RWPE2 (cell line): Measurements from ENCODE around the gene JAZF1.

Experiments used
- ATAC-seq: fragments of 200-7000 bp; cut with Tn5 transposase; 3 replicates; pipeline ENCODE4 v1.9.1; 2021; ENCODE audit warnings: low read depth
- DNase-seq: peaks from one replicate; pipeline ENCODE4 v3.0.0-alpha.2; 2020; ENCODE audit warnings: low spot score
- H3K27ac ChIP-seq: fragments of 450-650 bp; 2 replicates; pipeline ENCODE4 v1.5.1; 2017; ENCODE audit warnings: mild to moderate bottlenecking; ENCODE audit not compliant: poor library complexity, severe bottlenecking
- H3K27me3 ChIP-seq: fragments of 250-450 bp; sonication (Bioruptor Pico); 2 replicates; pipeline ENCODE4 v1.5.1; 2021; ENCODE audit warnings: mild to moderate bottlenecking, moderate library complexity; ENCODE audit not compliant: insufficient read depth, poor library complexity, severe bottlenecking
- H3K36me3 ChIP-seq: fragments of 250-450 bp; sonication (Bioruptor Pico); 2 replicates; pipeline ENCODE4 v1.5.1; 2020; ENCODE audit warnings: low read depth, mild to moderate bottlenecking, moderate library complexity
- H3K4me1 ChIP-seq: fragments of 250-450 bp; sonication (Bioruptor Pico); 2 replicates; pipeline ENCODE4 v1.5.1; 2021; ENCODE audit warnings: mild to moderate bottlenecking, moderate library complexity; ENCODE audit not compliant: insufficient read depth, poor library complexity, severe bottlenecking
- H3K4me3 ChIP-seq: fragments of 250-450 bp; sonication (Bioruptor Pico); 2 replicates; pipeline ENCODE4 v1.5.1; 2021; ENCODE audit warnings: mild to moderate bottlenecking, moderate library complexity; ENCODE audit not compliant: severe bottlenecking
- H3K9me3 ChIP-seq: fragments of 250-450 bp; sonication (Bioruptor Pico); 2 replicates; pipeline ENCODE4 v1.5.1; 2021; ENCODE audit warnings: mild to moderate bottlenecking, moderate library complexity; ENCODE audit not compliant: severe bottlenecking
- TF ChIP-seq, protein P1 (sequence below): fragments of 450-650 bp; IDR thresholded peaks from one replicate; pipeline ENCODE4 v1.5.1; 2017; ENCODE audit warnings: mild to moderate bottlenecking, moderate library complexity; ENCODE audit not compliant: poor library complexity, severe bottlenecking

JAZF1 gene

DNA sequence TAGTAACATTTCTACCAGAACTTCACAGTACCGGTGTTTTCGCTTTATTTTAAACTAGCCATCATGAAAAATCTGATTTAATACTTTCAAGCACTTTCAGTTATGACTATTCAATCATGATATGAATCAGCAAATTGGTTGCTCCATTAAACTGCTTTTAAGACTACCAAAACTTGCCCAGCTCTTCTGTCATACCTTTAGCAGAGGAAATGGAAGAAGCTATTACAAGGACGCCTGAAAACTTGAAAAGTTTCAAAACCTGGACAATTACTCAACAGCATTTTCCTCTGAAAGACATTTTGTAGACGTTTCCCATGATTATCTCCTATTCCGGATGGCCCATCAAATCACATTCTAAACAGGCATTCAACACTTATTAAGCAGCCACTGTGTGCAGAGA is 2.0 kb downstream of the JAZF1 start:
- peak overlapping the region; percentile 55 for H3K4me3 ChIP-seq
- H3K27me3 ChIP-seq = no peaks in the 10 kb centered on the region
- peaks cover 13% of the 10 kb centered on the region for H3K4me1 ChIP-seq
- TF ChIP-seq, protein P1, sequence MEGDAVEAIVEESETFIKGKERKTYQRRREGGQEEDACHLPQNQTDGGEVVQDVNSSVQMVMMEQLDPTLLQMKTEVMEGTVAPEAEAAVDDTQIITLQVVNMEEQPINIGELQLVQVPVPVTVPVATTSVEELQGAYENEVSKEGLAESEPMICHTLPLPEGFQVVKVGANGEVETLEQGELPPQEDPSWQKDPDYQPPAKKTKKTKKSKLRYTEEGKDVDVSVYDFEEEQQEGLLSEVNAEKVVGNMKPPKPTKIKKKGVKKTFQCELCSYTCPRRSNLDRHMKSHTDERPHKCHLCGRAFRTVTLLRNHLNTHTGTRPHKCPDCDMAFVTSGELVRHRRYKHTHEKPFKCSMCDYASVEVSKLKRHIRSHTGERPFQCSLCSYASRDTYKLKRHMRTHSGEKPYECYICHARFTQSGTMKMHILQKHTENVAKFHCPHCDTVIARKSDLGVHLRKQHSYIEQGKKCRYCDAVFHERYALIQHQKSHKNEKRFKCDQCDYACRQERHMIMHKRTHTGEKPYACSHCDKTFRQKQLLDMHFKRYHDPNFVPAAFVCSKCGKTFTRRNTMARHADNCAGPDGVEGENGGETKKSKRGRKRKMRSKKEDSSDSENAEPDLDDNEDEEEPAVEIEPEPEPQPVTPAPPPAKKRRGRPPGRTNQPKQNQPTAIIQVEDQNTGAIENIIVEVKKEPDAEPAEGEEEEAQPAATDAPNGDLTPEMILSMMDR = no peak
- H3K27ac ChIP-seq = peak overlapping the region; percentile 49
- H3K36me3 ChIP-seq = no peaks in the 10 kb centered on the region
- ATAC-seq = no peak; the same call in 2 of the 3 replicates
- no peak for DNase-seq
- no peaks in the 10 kb centered on the region for H3K9me3 ChIP-seq

DNA sequence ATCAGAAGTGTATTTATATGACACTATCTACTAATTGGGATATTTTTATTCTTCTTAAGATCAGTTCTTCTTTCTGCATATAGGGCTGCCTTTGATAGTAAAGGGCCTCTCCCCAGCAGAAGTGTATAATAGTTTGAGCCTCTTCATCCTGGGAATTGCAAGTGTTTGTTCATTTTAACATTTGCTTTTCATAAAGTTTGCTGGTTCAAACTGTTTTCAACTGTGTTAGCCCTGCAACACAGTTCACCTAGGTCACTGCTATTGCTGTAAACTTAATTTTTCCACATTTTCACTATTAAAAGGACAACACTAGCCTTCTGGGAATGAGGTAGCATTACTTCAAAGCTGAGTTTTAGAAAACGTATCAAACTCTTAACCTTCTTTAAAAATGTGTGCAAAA is 2.8 kb downstream of the JAZF1 start:
- TF ChIP-seq, protein P1 = no peak
- 0 out of 2 replicates have a peak, but pooled peaks cover 2% of the 10 kb centered on the region for H3K36me3 ChIP-seq
- no peak for DNase-seq
- H3K9me3 ChIP-seq = no peaks in the 10 kb centered on the region
- no peak overlapping the region for H3K27ac ChIP-seq
- peaks cover 13% of the 10 kb centered on the region for H3K4me1 ChIP-seq
- no peak overlapping the region for H3K4me3 ChIP-seq
- no peak for ATAC-seq
- no peaks in the 10 kb centered on the region for H3K27me3 ChIP-seq

DNA sequence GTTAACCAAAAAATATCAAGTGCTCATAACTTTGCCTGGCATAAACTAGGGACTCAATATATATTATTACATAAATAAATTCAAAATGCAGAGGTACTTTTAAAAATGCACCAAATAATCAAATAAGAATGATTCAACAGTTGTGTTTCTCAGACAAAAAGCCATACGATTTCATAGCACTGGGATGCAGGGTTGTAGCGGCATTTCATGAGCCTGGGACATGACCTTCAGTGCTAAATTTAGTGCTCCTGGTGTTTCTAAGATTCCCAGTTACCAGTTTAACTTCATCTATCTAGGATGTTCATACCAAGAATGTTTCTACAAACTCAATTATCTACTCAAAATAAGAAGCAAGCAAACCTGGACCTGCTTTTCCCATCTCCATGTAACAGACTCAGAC is 4.0 kb downstream of the JAZF1 start:
- no peak for ATAC-seq
- no peak for DNase-seq
- TF ChIP-seq, protein P1 = no peak
- Histone ChIP-seq H3K4me1 (peaks cover 13% of the 10 kb centered on the region), H3K36me3 (0 out of 2 replicates have a peak, but pooled peaks cover 2% of the 10 kb centered on the region), H3K4me3 (no peak overlapping the region), H3K9me3 (no peaks in the 10 kb centered on the region), H3K27me3 (no peaks in the 10 kb centered on the region), H3K27ac (no peak overlapping the region)

DNA sequence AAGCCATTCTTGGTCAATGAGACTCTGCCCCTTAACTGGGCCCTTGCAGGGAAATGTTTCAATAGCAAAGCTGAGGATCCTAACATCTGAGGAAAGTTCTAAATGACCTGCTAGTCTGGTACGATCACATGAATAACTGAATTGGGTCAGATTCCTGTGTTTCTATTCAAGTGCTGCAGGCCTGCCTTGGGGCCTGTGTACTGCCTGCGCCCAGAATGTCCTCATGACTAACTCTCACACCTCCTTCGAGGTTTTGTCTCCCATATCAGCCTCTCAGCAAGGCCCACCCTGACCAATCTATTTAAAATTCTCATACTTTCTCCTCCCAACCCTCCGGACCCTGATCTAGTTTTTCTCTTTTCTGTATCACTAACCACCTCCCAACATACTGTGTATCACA is 4.4 kb downstream of the JAZF1 start:
- H3K4me3 ChIP-seq = no peak overlapping the region
- TF ChIP-seq, protein P1 = no peak
- 0 out of 2 replicates have a peak, but pooled peaks cover 2% of the 10 kb centered on the region for H3K36me3 ChIP-seq
- no peaks in the 10 kb centered on the region for H3K9me3 ChIP-seq
- H3K4me1 ChIP-seq = peaks cover 13% of the 10 kb centered on the region
- H3K27ac ChIP-seq = no peak overlapping the region
- no peaks in the 10 kb centered on the region for H3K27me3 ChIP-seq
- DNase-seq = no peak
- ATAC-seq = no peak

DNA sequence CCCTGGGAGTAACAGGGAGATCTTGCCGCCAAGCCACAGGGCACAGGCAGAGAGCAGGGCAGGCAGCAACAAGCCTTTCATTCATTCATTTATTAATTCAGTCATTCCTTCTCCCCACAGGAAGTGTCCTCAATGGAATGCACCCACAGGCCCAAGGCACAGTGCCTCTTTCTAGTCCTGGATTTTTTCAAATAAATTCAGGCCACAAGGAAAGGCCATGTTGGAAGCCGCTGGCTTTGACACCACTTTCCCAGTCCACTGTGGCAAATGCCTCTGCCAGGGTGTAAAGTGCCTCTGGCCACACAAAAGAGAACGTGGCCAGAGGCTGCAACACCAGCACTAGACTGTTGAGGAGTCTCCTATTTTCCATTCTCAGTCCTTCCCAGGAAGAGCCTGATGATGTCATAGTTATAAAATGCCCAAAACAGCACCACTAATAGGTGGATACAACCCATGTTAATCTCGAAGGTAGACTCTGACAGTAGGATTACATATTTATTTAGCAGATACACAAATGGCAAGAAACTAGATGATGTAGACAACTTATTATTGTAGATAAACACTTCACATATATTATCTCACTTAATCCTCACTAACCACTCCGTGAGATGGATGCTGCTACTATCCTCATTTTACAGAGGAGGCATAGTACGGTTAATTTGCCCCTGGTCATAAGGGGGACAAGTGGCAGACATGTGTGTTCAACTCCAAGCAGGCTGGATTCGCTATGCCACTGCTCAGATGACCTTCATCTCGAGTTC is 5.5 kb downstream of the JAZF1 start:
- ATAC-seq (peak; percentile 22; the same call in 1 of the 3 replicates), DNase-seq (no peak)
- H3K4me3 ChIP-seq = no peak overlapping the region
- TF ChIP-seq, protein P1 = no peak
- no peak overlapping the region for H3K27ac ChIP-seq
- H3K9me3 ChIP-seq = no peaks in the 10 kb centered on the region
- H3K27me3 ChIP-seq = no peaks in the 10 kb centered on the region
- H3K36me3 ChIP-seq = 0 out of 2 replicates have a peak, but pooled peaks cover 2% of the 10 kb centered on the region
- peaks cover 10% of the 10 kb centered on the region for H3K4me1 ChIP-seq
